Measurements from ENCODE around the gene ZMYM4.

The ZMYM4 gene

DNA sequence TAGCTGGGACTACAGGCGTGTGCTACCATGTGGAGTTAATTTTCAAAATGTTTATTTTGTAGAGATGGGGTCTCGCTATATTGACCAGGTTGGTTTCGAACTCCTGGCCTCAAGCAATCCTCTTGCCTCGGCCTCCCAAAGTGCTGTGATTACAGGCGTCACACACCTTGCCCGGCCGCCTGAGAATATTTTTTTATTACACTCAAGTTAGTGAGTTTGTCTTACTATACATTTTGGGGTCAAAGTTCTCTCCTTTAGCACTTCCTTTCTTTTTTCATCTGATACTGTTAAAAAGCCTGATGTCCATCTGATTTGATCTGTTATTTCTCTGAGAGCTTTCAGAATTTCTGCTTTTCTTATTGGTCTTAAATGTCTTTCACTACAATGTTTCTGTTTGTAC lies 159.9 kb downstream of the ZMYM4 start:
- Histone ChIP-seq H3K27me3 (ENCODE audit: control insufficient read depth in 5 of 5, insufficient read depth in 4 of 5, low read length in 5 of 5) (no peaks in the 10 kb centered on the region), H3K9me3 (ENCODE audit: control insufficient read depth in 5 of 5, low read length in 5 of 5) (no peaks in the 10 kb centered on the region), H3K27ac (ENCODE audit: low read depth, low read length) (no peak overlapping the region), H3K9ac (ENCODE audit: low read length in 5 of 5) (no peak overlapping the region), H3K4me1 (ENCODE audit: control insufficient read depth in 5 of 5, insufficient read depth in 5 of 5, low read length in 5 of 5) (no peaks in the 10 kb centered on the region), H3K4me3 (ENCODE audit: low read depth in 1 of 5, low read length in 5 of 5) (no peak overlapping the region), H3K36me3 (ENCODE audit: control insufficient read depth in 5 of 5, insufficient read depth in 5 of 5, low read length in 5 of 5) (peaks cover 0 to 33% (median 18%) of the 10 kb centered on the region in 5 donors)

DNA sequence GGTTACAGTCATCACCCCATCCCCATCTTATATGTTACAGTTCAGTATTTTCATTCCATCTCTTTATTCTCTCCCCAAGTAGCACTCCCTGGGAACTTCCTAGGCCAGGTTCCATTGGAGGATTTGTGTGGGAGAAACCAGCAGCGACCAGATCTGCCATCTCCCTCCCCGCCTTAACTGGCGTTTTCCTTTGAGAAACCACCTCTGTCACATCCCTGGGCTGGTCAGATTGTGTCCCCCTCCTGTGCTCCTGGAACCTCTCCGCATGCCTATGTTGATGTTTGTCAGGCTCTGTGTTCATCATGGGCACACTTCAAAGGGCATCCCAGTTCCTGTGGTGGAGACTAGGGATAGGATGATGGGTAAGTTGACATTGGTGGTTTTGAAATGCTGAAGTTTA lies 162.3 kb downstream of the ZMYM4 start:
- Histone ChIP-seq H3K4me1 (ENCODE audit: control insufficient read depth in 5 of 5, insufficient read depth in 5 of 5, low read length in 5 of 5) (no peaks in the 10 kb centered on the region), H3K36me3 (ENCODE audit: control insufficient read depth in 5 of 5, insufficient read depth in 5 of 5, low read length in 5 of 5) (peaks cover 0 to 48% (median 38%) of the 10 kb centered on the region in 5 donors), H3K4me3 (ENCODE audit: low read depth in 1 of 5, low read length in 5 of 5) (no peak overlapping the region), H3K9ac (ENCODE audit: low read length in 5 of 5) (no peak overlapping the region), H3K27me3 (ENCODE audit: control insufficient read depth in 5 of 5, insufficient read depth in 4 of 5, low read length in 5 of 5) (no peaks in the 10 kb centered on the region), H3K27ac (ENCODE audit: low read depth, low read length) (no peak overlapping the region), H3K9me3 (ENCODE audit: control insufficient read depth in 5 of 5, low read length in 5 of 5) (no peaks in the 10 kb centered on the region)

DNA sequence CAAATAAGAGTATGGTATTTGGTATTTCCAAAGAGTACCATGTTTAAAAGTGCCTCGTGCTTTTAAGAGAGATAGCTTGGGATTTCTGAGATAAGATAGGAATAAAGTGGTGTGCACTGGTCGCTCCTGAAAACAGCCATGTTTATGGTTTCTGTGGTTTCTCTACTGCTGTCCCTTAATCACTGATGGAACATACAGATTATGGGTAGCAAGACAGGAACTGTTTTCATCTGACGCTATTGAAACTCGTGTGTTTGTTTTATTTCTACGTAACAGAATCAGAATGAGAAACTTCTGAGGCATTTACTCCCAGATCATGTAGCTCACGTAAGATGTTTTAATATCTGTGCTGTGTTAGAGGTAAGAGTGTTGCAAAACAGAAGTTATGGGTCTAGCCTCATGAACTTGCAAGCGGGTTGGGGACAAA lies 162.7 kb downstream of the ZMYM4 start:
- H3K9me3 ChIP-seq (ENCODE audit: control insufficient read depth in 5 of 5, low read length in 5 of 5), result no peaks in the 10 kb centered on the region
- peaks cover 0 to 52% (median 42%) of the 10 kb centered on the region in 5 donors for H3K36me3 ChIP-seq (ENCODE audit: control insufficient read depth in 5 of 5, insufficient read depth in 5 of 5, low read length in 5 of 5)
- no peaks in the 10 kb centered on the region for H3K27me3 ChIP-seq (ENCODE audit: control insufficient read depth in 5 of 5, insufficient read depth in 4 of 5, low read length in 5 of 5)
- H3K4me1 ChIP-seq (ENCODE audit: control insufficient read depth in 5 of 5, insufficient read depth in 5 of 5, low read length in 5 of 5), result no peaks in the 10 kb centered on the region
- H3K27ac ChIP-seq (ENCODE audit: low read depth, low read length), result no peak overlapping the region
- H3K4me3 ChIP-seq (ENCODE audit: low read depth in 1 of 5, low read length in 5 of 5), result no peak overlapping the region
- H3K9ac ChIP-seq (ENCODE audit: low read length in 5 of 5), result no peak overlapping the region

DNA sequence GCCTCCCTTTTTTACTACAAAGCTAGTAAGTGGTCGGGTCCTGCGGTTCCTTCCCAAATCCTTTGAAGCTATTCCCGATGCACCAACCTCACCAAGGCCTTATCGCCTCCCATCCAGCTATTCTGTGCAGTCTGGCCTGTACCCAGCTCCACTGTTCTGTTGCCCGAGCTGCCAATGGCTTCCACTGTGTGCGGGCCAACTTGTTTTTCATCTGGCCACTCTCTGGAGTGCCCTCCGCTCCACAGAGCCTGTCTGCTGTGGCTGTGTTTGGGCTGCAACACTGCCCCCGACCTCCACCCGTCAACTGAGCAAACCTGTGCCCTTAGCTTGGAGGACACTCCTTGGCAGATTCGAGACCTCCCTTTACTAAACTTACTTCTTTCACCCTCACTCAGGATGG lies 163.7 kb downstream of the ZMYM4 start:
- H3K9ac ChIP-seq (ENCODE audit: low read length in 5 of 5), result no peak overlapping the region
- no peaks in the 10 kb centered on the region for H3K4me1 ChIP-seq (ENCODE audit: control insufficient read depth in 5 of 5, insufficient read depth in 5 of 5, low read length in 5 of 5)
- no peaks in the 10 kb centered on the region for H3K27me3 ChIP-seq (ENCODE audit: control insufficient read depth in 5 of 5, insufficient read depth in 4 of 5, low read length in 5 of 5)
- H3K36me3 ChIP-seq (ENCODE audit: control insufficient read depth in 5 of 5, insufficient read depth in 5 of 5, low read length in 5 of 5), result peaks cover 0 to 56% (median 53%) of the 10 kb centered on the region in 5 donors
- H3K27ac ChIP-seq (ENCODE audit: low read depth, low read length), result no peak overlapping the region
- no peak overlapping the region for H3K4me3 ChIP-seq (ENCODE audit: low read depth in 1 of 5, low read length in 5 of 5)
- no peaks in the 10 kb centered on the region for H3K9me3 ChIP-seq (ENCODE audit: control insufficient read depth in 5 of 5, low read length in 5 of 5)

DNA sequence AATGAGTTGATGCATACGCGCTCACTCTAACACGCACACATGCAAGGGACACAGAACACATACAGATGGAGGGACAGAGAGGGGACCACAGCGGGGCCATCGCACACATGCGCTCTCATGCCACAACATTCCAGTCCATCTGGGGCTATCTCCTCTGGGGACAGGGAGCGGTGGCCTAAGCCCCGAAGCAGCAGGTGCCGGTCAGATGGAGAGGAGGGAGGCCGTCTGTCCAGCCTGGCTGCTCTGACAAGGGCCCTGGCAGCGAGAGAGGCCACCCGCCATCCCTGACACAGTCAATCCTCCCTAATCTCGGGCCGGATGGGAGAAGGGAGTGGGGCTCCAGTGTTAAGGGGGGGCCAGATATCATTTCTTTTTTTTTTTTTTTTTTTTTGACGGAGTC lies 165.2 kb downstream of the ZMYM4 start:
- Histone ChIP-seq H3K4me1 (ENCODE audit: control insufficient read depth in 5 of 5, insufficient read depth in 5 of 5, low read length in 5 of 5) (no peaks in the 10 kb centered on the region), H3K9me3 (ENCODE audit: control insufficient read depth in 5 of 5, low read length in 5 of 5) (no peaks in the 10 kb centered on the region), H3K36me3 (ENCODE audit: control insufficient read depth in 5 of 5, insufficient read depth in 5 of 5, low read length in 5 of 5) (peaks cover 0 to 69% (median 57%) of the 10 kb centered on the region in 5 donors), H3K4me3 (ENCODE audit: low read depth in 1 of 5, low read length in 5 of 5) (no peak overlapping the region), H3K9ac (ENCODE audit: low read length in 5 of 5) (no peak overlapping the region), H3K27me3 (ENCODE audit: control insufficient read depth in 5 of 5, insufficient read depth in 4 of 5, low read length in 5 of 5) (no peaks in the 10 kb centered on the region), H3K27ac (ENCODE audit: low read depth, low read length) (no peak overlapping the region)

DNA sequence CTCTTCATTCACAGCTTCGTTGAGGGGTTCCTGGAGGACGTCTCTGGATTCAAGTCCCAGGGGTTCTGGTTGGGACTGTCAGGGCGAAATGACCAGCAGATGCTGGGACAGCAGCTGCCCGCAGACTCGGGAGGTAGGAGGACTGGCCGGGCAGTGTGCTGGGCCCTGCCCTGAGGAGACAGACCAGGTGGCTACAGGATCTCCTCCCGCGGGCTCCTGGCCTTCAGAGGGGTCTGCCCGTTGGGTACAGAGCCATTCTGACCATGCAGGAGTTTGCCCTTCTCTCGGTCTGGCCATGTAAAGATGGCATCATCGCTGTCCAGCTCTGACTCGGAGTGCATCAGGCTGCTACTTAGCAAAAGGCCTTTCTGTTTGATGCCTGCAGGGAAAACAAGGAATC lies 166.2 kb downstream of the ZMYM4 start:
- no peaks in the 10 kb centered on the region for H3K27me3 ChIP-seq (ENCODE audit: control insufficient read depth in 5 of 5, insufficient read depth in 4 of 5, low read length in 5 of 5)
- H3K9ac ChIP-seq (ENCODE audit: low read length in 5 of 5), result no peak overlapping the region
- no peaks in the 10 kb centered on the region for H3K9me3 ChIP-seq (ENCODE audit: control insufficient read depth in 5 of 5, low read length in 5 of 5)
- H3K36me3 ChIP-seq (ENCODE audit: control insufficient read depth in 5 of 5, insufficient read depth in 5 of 5, low read length in 5 of 5), result peaks cover 0 to 77% (median 67%) of the 10 kb centered on the region in 5 donors
- H3K4me1 ChIP-seq (ENCODE audit: control insufficient read depth in 5 of 5, insufficient read depth in 5 of 5, low read length in 5 of 5), result no peaks in the 10 kb centered on the region
- H3K4me3 ChIP-seq (ENCODE audit: low read depth in 1 of 5, low read length in 5 of 5), result no peak overlapping the region
- H3K27ac ChIP-seq (ENCODE audit: low read depth, low read length), result no peak overlapping the region

DNA sequence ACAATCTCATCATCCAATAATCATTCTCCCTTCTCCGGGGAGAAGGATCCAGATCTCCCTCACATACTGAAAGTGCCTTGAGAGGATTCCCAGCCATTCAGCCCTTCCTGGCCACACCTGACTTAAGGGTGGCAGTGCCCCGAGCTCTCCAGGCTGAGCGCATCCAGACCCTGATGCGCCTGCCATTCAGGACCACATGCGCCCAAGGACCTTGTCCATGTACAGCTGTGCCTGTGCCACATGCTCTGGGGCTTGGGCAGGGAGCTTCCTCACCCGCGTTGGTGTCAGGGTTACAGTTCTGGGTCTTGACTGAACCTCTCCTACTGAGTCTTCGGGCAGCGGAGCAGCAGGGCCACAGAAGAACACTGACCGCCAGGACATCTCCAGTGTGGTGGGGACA lies 167.6 kb downstream of the ZMYM4 start:
- Histone ChIP-seq H3K4me3 (ENCODE audit: low read depth in 1 of 5, low read length in 5 of 5) (no peak overlapping the region), H3K27ac (ENCODE audit: low read depth, low read length) (no peak overlapping the region), H3K27me3 (ENCODE audit: control insufficient read depth in 5 of 5, insufficient read depth in 4 of 5, low read length in 5 of 5) (no peaks in the 10 kb centered on the region), H3K9me3 (ENCODE audit: control insufficient read depth in 5 of 5, low read length in 5 of 5) (no peaks in the 10 kb centered on the region), H3K4me1 (ENCODE audit: control insufficient read depth in 5 of 5, insufficient read depth in 5 of 5, low read length in 5 of 5) (no peaks in the 10 kb centered on the region), H3K9ac (ENCODE audit: low read length in 5 of 5) (no peak overlapping the region), H3K36me3 (ENCODE audit: control insufficient read depth in 5 of 5, insufficient read depth in 5 of 5, low read length in 5 of 5) (peaks cover 0 to 88% (median 76%) of the 10 kb centered on the region in 5 donors)

- Histone ChIP-seq H3K27me3 (ENCODE audit: control insufficient read depth in 5 of 5, insufficient read depth in 4 of 5, low read length in 5 of 5) (no peaks in the 10 kb centered on the region), H3K9me3 (ENCODE audit: control insufficient read depth in 5 of 5, low read length in 5 of 5) (no peaks in the 10 kb centered on the region), H3K27ac (ENCODE audit: low read depth, low read length) (no peak overlapping the region), H3K9ac (ENCODE audit: low read length in 5 of 5) (no peak overlapping the region), H3K4me1 (ENCODE audit: control insufficient read depth in 5 of 5, insufficient read depth in 5 of 5, low read length in 5 of 5) (no peaks in the 10 kb centered on the region), H3K4me3 (ENCODE audit: low read depth in 1 of 5, low read length in 5 of 5) (no peak overlapping the region), H3K36me3 (ENCODE audit: control insufficient read depth in 5 of 5, insufficient read depth in 5 of 5, low read length in 5 of 5) (peaks cover 0 to 95% (median 81%) of the 10 kb centered on the region in 5 donors)
Observed at GRCh38 chr1:35437200-35437599, 168.7 kb downstream of the ZMYM4 start.

DNA sequence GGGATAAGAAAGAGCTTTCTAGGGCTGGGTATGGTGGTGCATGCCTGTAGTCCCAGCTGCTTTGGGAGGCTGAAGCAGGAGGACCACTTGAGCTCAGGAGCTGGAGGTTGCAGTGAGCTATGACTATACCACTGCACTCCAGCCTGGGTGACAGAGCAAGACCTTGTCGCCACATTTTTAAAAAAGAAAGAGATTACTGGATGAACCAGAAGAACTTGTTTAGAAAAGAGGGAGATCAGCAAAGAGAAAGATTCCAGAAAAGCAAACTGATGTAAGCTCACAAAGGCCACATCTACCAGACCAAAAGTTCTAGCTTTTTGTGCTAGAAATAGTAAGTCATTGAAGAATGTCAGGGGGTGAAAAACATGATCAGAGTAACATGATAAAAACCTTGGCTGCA lies 171.1 kb downstream of the ZMYM4 start:
- no peaks in the 10 kb centered on the region for H3K27me3 ChIP-seq (ENCODE audit: control insufficient read depth in 5 of 5, insufficient read depth in 4 of 5, low read length in 5 of 5)
- peaks cover 0 to 94% (median 81%) of the 10 kb centered on the region in 5 donors for H3K36me3 ChIP-seq (ENCODE audit: control insufficient read depth in 5 of 5, insufficient read depth in 5 of 5, low read length in 5 of 5)
- H3K27ac ChIP-seq (ENCODE audit: low read depth, low read length), result no peak overlapping the region
- no peak overlapping the region for H3K4me3 ChIP-seq (ENCODE audit: low read depth in 1 of 5, low read length in 5 of 5)
- no peak overlapping the region for H3K9ac ChIP-seq (ENCODE audit: low read length in 5 of 5)
- no peaks in the 10 kb centered on the region for H3K4me1 ChIP-seq (ENCODE audit: control insufficient read depth in 5 of 5, insufficient read depth in 5 of 5, low read length in 5 of 5)
- no peaks in the 10 kb centered on the region for H3K9me3 ChIP-seq (ENCODE audit: control insufficient read depth in 5 of 5, low read length in 5 of 5)

GRCh38 chr1:35441926-35442579 lies 173.5 kb downstream of the ZMYM4 start:
- Histone ChIP-seq H3K9ac (ENCODE audit: low read length in 5 of 5) (no peak overlapping the region), H3K27ac (ENCODE audit: low read depth, low read length) (no peak overlapping the region), H3K4me3 (ENCODE audit: low read depth in 1 of 5, low read length in 5 of 5) (no peak overlapping the region), H3K27me3 (ENCODE audit: control insufficient read depth in 5 of 5, insufficient read depth in 4 of 5, low read length in 5 of 5) (no peaks in the 10 kb centered on the region), H3K36me3 (ENCODE audit: control insufficient read depth in 5 of 5, insufficient read depth in 5 of 5, low read length in 5 of 5) (peaks cover 9 to 89% (median 74%) of the 10 kb centered on the region in 5 donors), H3K4me1 (ENCODE audit: control insufficient read depth in 5 of 5, insufficient read depth in 5 of 5, low read length in 5 of 5) (no peaks in the 10 kb centered on the region), H3K9me3 (ENCODE audit: control insufficient read depth in 5 of 5, low read length in 5 of 5) (no peaks in the 10 kb centered on the region)
